HEK293 (cell line): ENCODE data around the gene CDKAL1.

Source experiments
- AEBP2 ChIP-seq: fragments of 450-650 bp; formaldehyde crosslinking; IDR thresholded peaks from 2 replicates; pipeline ENCODE4 v1.5.1; 2016; ENCODE audit warnings: missing biosample characterization, missing genetic modification characterization, borderline replicate concordance
- BCL11A ChIP-seq: fragments of 450-650 bp; formaldehyde crosslinking; IDR thresholded peaks from 2 replicates; pipeline ENCODE4 v1.5.1; 2016; ENCODE audit warnings: low read depth, missing biosample characterization, missing genetic modification characterization
- OSR2 ChIP-seq: fragments of 450-650 bp; formaldehyde crosslinking; IDR thresholded peaks from 2 replicates; pipeline ENCODE4 v1.5.1; 2016; ENCODE audit warnings: missing biosample characterization, missing genetic modification characterization
- PBX3 ChIP-seq: sonication (generic); formaldehyde crosslinking; IDR thresholded peaks from 2 replicates; pipeline ENCODE4 v1.8.1; 2022; ENCODE audit warnings: mild to moderate bottlenecking, moderate library complexity, missing genetic modification reagents
- REST ChIP-seq: fragments of 450-650 bp; formaldehyde crosslinking; IDR thresholded peaks from 2 replicates; pipeline ENCODE4 v1.5.1; 2016; ENCODE audit warnings: missing biosample characterization, missing genetic modification characterization
- SALL2 ChIP-seq: fragments of 450-650 bp; formaldehyde crosslinking; IDR thresholded peaks from 2 replicates; pipeline ENCODE4 v1.5.0; 2017; ENCODE audit warnings: missing biosample characterization, mild to moderate bottlenecking, missing genetic modification characterization, borderline replicate concordance
- SCRT1 ChIP-seq: fragments of 450-650 bp; formaldehyde crosslinking; IDR thresholded peaks from 2 replicates; pipeline ENCODE4 v1.5.1; 2016; ENCODE audit warnings: missing biosample characterization, missing genetic modification characterization, borderline replicate concordance
- SETDB1 ChIP-seq: IDR thresholded peaks from one replicate; pipeline ENCODE4 v1.6.1; 2017; ENCODE audit warnings: mild to moderate bottlenecking, low read length, moderate library complexity, mixed read lengths; ENCODE audit not compliant: insufficient read length
- ZNF138 ChIP-seq: fragments of 450-650 bp; formaldehyde crosslinking; IDR thresholded peaks from 2 replicates; pipeline ENCODE4 v1.5.1; 2016; ENCODE audit warnings: missing biosample characterization, missing genetic modification characterization, borderline replicate concordance
- ZNF155 ChIP-seq: fragments of 450-650 bp; formaldehyde crosslinking; IDR thresholded peaks from 2 replicates; pipeline ENCODE4 v1.5.1; 2016; ENCODE audit warnings: missing biosample characterization, missing genetic modification characterization
- ZNF16 ChIP-seq: fragments of 450-650 bp; formaldehyde crosslinking; IDR thresholded peaks from 2 replicates; pipeline ENCODE4 v1.5.1; 2016; ENCODE audit warnings: low read depth, missing biosample characterization, missing genetic modification characterization
- ZNF174 ChIP-seq: fragments of 450-650 bp; formaldehyde crosslinking; IDR thresholded peaks from 2 replicates; pipeline ENCODE4 v1.5.0; 2017; ENCODE audit warnings: missing biosample characterization, mild to moderate bottlenecking, missing genetic modification characterization
- ZNF423 ChIP-seq: fragments of 450-650 bp; formaldehyde crosslinking; IDR thresholded peaks from 2 replicates; pipeline ENCODE4 v1.5.1; 2016; ENCODE audit warnings: missing biosample characterization, missing genetic modification characterization
- ZNF473 ChIP-seq: fragments of 450-650 bp; formaldehyde crosslinking; IDR thresholded peaks from 2 replicates; pipeline ENCODE4 v1.5.1; 2017; ENCODE audit warnings: missing biosample characterization, missing genetic modification characterization
- ZNF488 ChIP-seq: fragments of 450-650 bp; formaldehyde crosslinking; IDR thresholded peaks from 2 replicates; pipeline ENCODE4 v1.5.1; 2016; ENCODE audit warnings: missing biosample characterization, missing genetic modification characterization
- ZNF521 ChIP-seq: fragments of 450-650 bp; formaldehyde crosslinking; IDR thresholded peaks from 2 replicates; pipeline ENCODE4 v1.5.1; 2017; ENCODE audit warnings: missing biosample characterization, mild to moderate bottlenecking, missing genetic modification characterization
- ZNF544 ChIP-seq: fragments of 450-650 bp; formaldehyde crosslinking; IDR thresholded peaks from 2 replicates; pipeline ENCODE4 v1.5.0; 2017; ENCODE audit warnings: missing biosample characterization, missing genetic modification characterization
- ZNF623 ChIP-seq: fragments of 450-650 bp; formaldehyde crosslinking; IDR thresholded peaks from 2 replicates; pipeline ENCODE4 v1.5.1; 2016; ENCODE audit warnings: missing biosample characterization, missing genetic modification characterization
- ZNF629 ChIP-seq: fragments of 450-650 bp; formaldehyde crosslinking; IDR thresholded peaks from 2 replicates; pipeline ENCODE4 v1.5.1; 2017; ENCODE audit warnings: missing biosample characterization, missing genetic modification characterization
- ZNF670 ChIP-seq: fragments of 450-650 bp; formaldehyde crosslinking; IDR thresholded peaks from 2 replicates; pipeline ENCODE4 v1.5.1; 2016; ENCODE audit warnings: missing biosample characterization, missing genetic modification characterization, low read depth
- ZNF704 ChIP-seq: fragments of 450-650 bp; formaldehyde crosslinking; IDR thresholded peaks from 2 replicates; pipeline ENCODE4 v1.5.1; 2016; ENCODE audit warnings: missing biosample characterization, missing genetic modification characterization
- ZNF707 ChIP-seq: fragments of 450-650 bp; formaldehyde crosslinking; IDR thresholded peaks from 2 replicates; pipeline ENCODE4 v1.5.1; 2016; ENCODE audit warnings: missing biosample characterization, missing genetic modification characterization
- ZNF768 ChIP-seq: fragments of 450-650 bp; formaldehyde crosslinking; IDR thresholded peaks from 2 replicates; pipeline ENCODE4 v1.5.1; 2018; ENCODE audit warnings: missing biosample characterization, mild to moderate bottlenecking, missing genetic modification characterization
- ZNF837 ChIP-seq: fragments of 450-650 bp; formaldehyde crosslinking; IDR thresholded peaks from 2 replicates; pipeline ENCODE4 v1.5.1; 2016; ENCODE audit warnings: missing biosample characterization, missing genetic modification characterization
- ZNF843 ChIP-seq: fragments of 450-650 bp; formaldehyde crosslinking; IDR thresholded peaks from 2 replicates; pipeline ENCODE4 v1.5.1; 2016; ENCODE audit warnings: missing biosample characterization, missing genetic modification characterization
- ZSCAN23 ChIP-seq: fragments of 450-650 bp; formaldehyde crosslinking; IDR thresholded peaks from 2 replicates; pipeline ENCODE4 v1.5.1; 2016; ENCODE audit warnings: missing biosample characterization, missing genetic modification characterization
- ZSCAN4 ChIP-seq: fragments of 450-650 bp; formaldehyde crosslinking; IDR thresholded peaks from 2 replicates; pipeline ENCODE4 v1.5.1; 2017; ENCODE audit warnings: missing biosample characterization, missing genetic modification characterization

The CDKAL1 gene

GRCh38 chr6:20706238-20706938 lies 172.1 kb downstream of the CDKAL1 start (continued):
- TF ChIP-seq SCRT1 (tag by site-specific recombination) (peak; percentile 90), AEBP2 (no peak), ZNF155 (tag by site-specific recombination) (no peak), ZNF138 (tag by site-specific recombination) (no peak), ZNF629 (tag by site-specific recombination) (0 out of 2 replicates have a peak, but pooled peaks have one; percentile 46), ZNF707 (tag by site-specific recombination) (no peak), ZNF623 (tag by site-specific recombination) (no peak), SETDB1 (no peak), ZNF768 (tag by site-specific recombination) (no peak), OSR2 (peak; percentile 75), ZSCAN4 (tag by site-specific recombination) (no peak), ZNF521 (tag by site-specific recombination) (no peak), PBX3 (CRISPR knock-in tag) (no peak), ZNF488 (no peak), ZNF670 (no peak), ZNF473 (tag by site-specific recombination) (no peak), ZNF544 (tag by site-specific recombination) (no peak), SALL2 (tag by site-specific recombination) (no peak), ZNF837 (tag by site-specific recombination) (no peak), ZNF174 (tag by site-specific recombination) (no peak), ZSCAN23 (tag by site-specific recombination) (peak; percentile 57; the same call in 1 of the 2 replicates), ZNF843 (tag by site-specific recombination) (no peak; the same call in none of the 2 replicates), ZNF704 (no peak), ZNF423 (tag by site-specific recombination) (no peak), BCL11A (tag by site-specific recombination) (no peak), ZNF16 (tag by site-specific recombination) (no peak), REST (tag by site-specific recombination) (no peak)
